ENCODE results near the gene NOSTRIN. TPM values are rescaled to one million over a fixed set of nuclear protein-coding genes. Genes with fewer than 3 reads are reported as not detected.

The NOSTRIN gene
- total and polyA plus RNA-seq, 2 experiments from 2014 or later, result 0.45 to 0.54 TPM

DNA sequence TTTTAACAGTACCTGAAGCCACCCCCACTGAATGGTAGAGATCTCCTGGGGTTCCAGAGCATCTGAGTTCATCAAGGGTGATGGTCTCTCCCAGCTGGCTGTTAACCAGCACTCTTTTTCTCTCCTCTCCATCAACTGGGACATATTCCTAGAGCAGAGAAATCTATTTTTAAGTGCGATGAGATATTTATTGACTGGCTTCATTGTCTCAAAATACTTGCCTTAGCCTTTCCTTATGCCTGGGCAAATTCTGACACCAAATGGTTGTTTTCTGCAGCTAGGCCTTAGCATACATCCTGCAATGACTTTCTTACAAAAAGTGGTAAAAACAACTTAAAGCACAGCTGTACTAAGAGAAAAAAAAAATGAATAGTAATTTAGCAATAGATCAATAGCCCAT lies 19.6 kb downstream of the NOSTRIN start:
- Histone ChIP-seq H3K9ac (no peak overlapping the region), H4K20me1 (ENCODE audit: insufficient read depth) (no peaks in the 10 kb centered on the region), H3K4me1 (ENCODE audit: insufficient read depth) (peaks cover 3% of the 10 kb centered on the region), H3K27me3 (replicated peaks; ENCODE audit: insufficient read depth) (no peaks in the 10 kb centered on the region), H3K4me2 (ENCODE audit: unreplicated experiment) (no peak overlapping the region), H3K9me3 (ENCODE audit: low read depth) (no peaks in the 10 kb centered on the region), H3K9me2 (ENCODE audit: insufficient read depth) (no peaks in the 10 kb centered on the region), H3F3A (ENCODE audit: insufficient read depth) (peaks cover under 1% of the 10 kb centered on the region), H3K36me3 (ENCODE audit: low read depth) (no peaks in the 10 kb centered on the region), H3K4me3 (no peak overlapping the region), H3K27ac (no peak overlapping the region), H3K79me2 (ENCODE audit: insufficient read depth) (no peaks in the 10 kb centered on the region), H2AFZ (no peak overlapping the region)
- in situ Hi-C loops (cut with MboI), result no loop called here
- TF ChIP-seq EZH2 (IDR thresholded peaks at IDR 0.05; ENCODE audit: insufficient read depth, poor library complexity, severe bottlenecking) (no peak), EZH2phosphoT487 (IDR thresholded peaks at IDR 0.05; ENCODE audit: insufficient read depth, low read depth) (no peak)
- 85 to 100% methylated on average over 1 of the region's 1 CpG for WGBS, 2 experiments (ENCODE audit: low coverage in 1 of 2, low lambda C conversion rate in 2 of 2, missing lambda C conversion rate in 2 of 2)
- no peak for DNase-seq

GRCh38 chr2:168825126-168825525 lies 22.7 kb downstream of the NOSTRIN start:
- no peaks in the 10 kb centered on the region for H3K79me2 ChIP-seq (ENCODE audit: insufficient read depth)
- no peaks in the 10 kb centered on the region for H3K9me2 ChIP-seq (ENCODE audit: insufficient read depth)
- H2AFZ ChIP-seq, result no peak overlapping the region
- H3K4me3 ChIP-seq, result no peak overlapping the region
- no peak overlapping the region for H3K4me2 ChIP-seq (ENCODE audit: unreplicated experiment)
- in situ Hi-C loops (cut with MboI), result no loop called here
- H4K20me1 ChIP-seq (ENCODE audit: insufficient read depth), result no peaks in the 10 kb centered on the region
- no peaks in the 10 kb centered on the region for H3K36me3 ChIP-seq (ENCODE audit: low read depth)
- H3K4me1 ChIP-seq (ENCODE audit: insufficient read depth), result no peaks in the 10 kb centered on the region
- no peak overlapping the region for H3K27ac ChIP-seq
- DNase-seq, result no peak
- no peaks in the 10 kb centered on the region for H3F3A ChIP-seq (ENCODE audit: insufficient read depth)
- no peak overlapping the region for H3K9ac ChIP-seq
- TF ChIP-seq EZH2phosphoT487 (IDR thresholded peaks at IDR 0.05; ENCODE audit: insufficient read depth, low read depth), result no peak
- TF ChIP-seq EZH2 (IDR thresholded peaks at IDR 0.05; ENCODE audit: insufficient read depth, poor library complexity, severe bottlenecking), result no peak
- H3K9me3 ChIP-seq (ENCODE audit: low read depth), result no peaks in the 10 kb centered on the region
- H3K27me3 ChIP-seq (replicated peaks; ENCODE audit: insufficient read depth), result no peaks in the 10 kb centered on the region

DNA sequence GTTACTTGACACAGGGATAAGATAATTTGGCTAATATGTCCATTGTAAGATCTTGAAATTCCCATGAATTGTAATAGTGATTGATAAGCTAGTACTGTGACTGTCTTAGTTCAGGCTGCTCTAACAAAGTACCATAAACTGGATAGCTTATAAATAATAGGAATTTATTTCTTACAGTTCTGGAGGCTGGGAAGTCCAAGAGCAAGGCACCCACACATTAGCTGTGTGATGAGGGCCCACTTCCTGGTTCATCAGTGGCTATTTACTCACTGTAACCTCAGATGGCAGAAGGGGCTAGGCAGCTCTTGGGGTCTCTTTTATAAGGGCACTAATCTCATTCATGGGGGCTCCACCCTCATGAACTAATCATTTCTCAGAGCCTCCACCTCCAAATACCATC lies 28.5 kb downstream of the NOSTRIN start:
- Histone ChIP-seq H3K4me2 (ENCODE audit: unreplicated experiment) (no peak overlapping the region), H3F3A (ENCODE audit: insufficient read depth) (no peaks in the 10 kb centered on the region), H4K20me1 (ENCODE audit: insufficient read depth) (no peaks in the 10 kb centered on the region), H3K4me1 (ENCODE audit: insufficient read depth) (no peaks in the 10 kb centered on the region), H3K9me3 (ENCODE audit: low read depth) (no peaks in the 10 kb centered on the region), H3K27me3 (replicated peaks; ENCODE audit: insufficient read depth) (no peaks in the 10 kb centered on the region), H3K4me3 (no peak overlapping the region), H3K9me2 (ENCODE audit: insufficient read depth) (no peaks in the 10 kb centered on the region), H2AFZ (no peak overlapping the region), H3K79me2 (ENCODE audit: insufficient read depth) (no peaks in the 10 kb centered on the region), H3K36me3 (ENCODE audit: low read depth) (no peaks in the 10 kb centered on the region), H3K27ac (no peak overlapping the region), H3K9ac (no peak overlapping the region)
- TF ChIP-seq EZH2 (IDR thresholded peaks at IDR 0.05; ENCODE audit: insufficient read depth, poor library complexity, severe bottlenecking) (no peak), EZH2phosphoT487 (IDR thresholded peaks at IDR 0.05; ENCODE audit: insufficient read depth, low read depth) (no peak)
- in situ Hi-C loops (cut with MboI), result no loop called here
- no peak for DNase-seq

GRCh38 chr2:168831662-168832061 lies 29.2 kb downstream of the NOSTRIN start:
- Histone ChIP-seq H4K20me1 (ENCODE audit: insufficient read depth) (no peaks in the 10 kb centered on the region), H3K4me3 (no peak overlapping the region), H3K4me1 (ENCODE audit: insufficient read depth) (no peaks in the 10 kb centered on the region), H3F3A (ENCODE audit: insufficient read depth) (no peaks in the 10 kb centered on the region), H3K79me2 (ENCODE audit: insufficient read depth) (no peaks in the 10 kb centered on the region), H2AFZ (no peak overlapping the region), H3K9me2 (ENCODE audit: insufficient read depth) (no peaks in the 10 kb centered on the region), H3K9ac (no peak overlapping the region), H3K9me3 (ENCODE audit: low read depth) (no peaks in the 10 kb centered on the region), H3K4me2 (ENCODE audit: unreplicated experiment) (no peak overlapping the region), H3K27me3 (replicated peaks; ENCODE audit: insufficient read depth) (no peaks in the 10 kb centered on the region), H3K27ac (no peak overlapping the region), H3K36me3 (ENCODE audit: low read depth) (no peaks in the 10 kb centered on the region)
- in situ Hi-C loops (cut with MboI), result no loop called here
- no peak for TF ChIP-seq EZH2 (IDR thresholded peaks at IDR 0.05; ENCODE audit: insufficient read depth, poor library complexity, severe bottlenecking)
- no peak for TF ChIP-seq EZH2phosphoT487 (IDR thresholded peaks at IDR 0.05; ENCODE audit: insufficient read depth, low read depth)
- no peak for DNase-seq

DNA sequence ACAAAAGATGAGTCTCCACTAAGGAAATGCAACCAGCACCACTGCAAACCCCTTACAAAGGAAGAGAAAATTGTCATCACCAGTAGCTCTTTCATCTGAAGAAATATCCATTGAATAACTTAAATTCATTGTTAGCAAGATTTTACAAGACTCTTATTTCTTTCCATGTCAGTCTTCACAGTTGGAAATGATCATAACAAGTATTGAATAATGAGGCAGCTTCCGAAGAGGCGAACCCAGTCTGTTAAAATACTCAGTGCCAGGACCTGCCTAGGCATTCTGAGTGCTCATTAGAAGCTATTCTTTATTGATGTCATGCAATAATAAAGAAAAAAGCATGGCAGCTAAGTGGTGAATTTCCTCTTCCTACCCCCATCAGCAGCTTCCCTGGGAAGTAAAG lies 33.5 kb downstream of the NOSTRIN start:
- H3K36me3 ChIP-seq (ENCODE audit: low read depth), result no peaks in the 10 kb centered on the region

More for the DNA sequence above, 33.5 kb downstream of the NOSTRIN start:
- H3F3A ChIP-seq (ENCODE audit: insufficient read depth), result no peaks in the 10 kb centered on the region
- no peaks in the 10 kb centered on the region for H3K79me2 ChIP-seq (ENCODE audit: insufficient read depth)
- H3K9me2 ChIP-seq (ENCODE audit: insufficient read depth), result no peaks in the 10 kb centered on the region
- no peak overlapping the region for H2AFZ ChIP-seq
- no peak overlapping the region for H3K27ac ChIP-seq
- no peak overlapping the region for H3K4me3 ChIP-seq
- no peaks in the 10 kb centered on the region for H3K9me3 ChIP-seq (ENCODE audit: low read depth)
- no peaks in the 10 kb centered on the region for H3K27me3 ChIP-seq (replicated peaks; ENCODE audit: insufficient read depth)
- H3K4me1 ChIP-seq (ENCODE audit: insufficient read depth), result no peaks in the 10 kb centered on the region
- no peak for DNase-seq
- H4K20me1 ChIP-seq (ENCODE audit: insufficient read depth), result no peaks in the 10 kb centered on the region
- H3K4me2 ChIP-seq (ENCODE audit: unreplicated experiment), result no peak overlapping the region
- H3K9ac ChIP-seq, result no peak overlapping the region
- 92 to 97% methylated on average over 2 of the region's 2 CpGs for WGBS, 2 experiments (ENCODE audit: low coverage in 1 of 2, low lambda C conversion rate in 2 of 2, missing lambda C conversion rate in 2 of 2)
- in situ Hi-C loops (cut with MboI), result no loop called here
- TF ChIP-seq EZH2 (IDR thresholded peaks at IDR 0.05; ENCODE audit: insufficient read depth, poor library complexity, severe bottlenecking) (no peak), EZH2phosphoT487 (IDR thresholded peaks at IDR 0.05; ENCODE audit: insufficient read depth, low read depth) (no peak)

Measured in GM23248 (cell line).